C4-2B (cell line): ENCODE data around the gene VEPH1.

Experiments used
- H3K27ac ChIP-seq: fragments of 450-650 bp; 2 replicates; pipeline ENCODE4 v1.5.1; 2017
- CTCF ChIP-seq: fragments of 450-650 bp; conservative IDR thresholded peaks from 2 replicates; pipeline ENCODE4 v1.5.1; 2017; ENCODE audit warnings: mild to moderate bottlenecking
- ZFX ChIP-seq: fragments of 450-650 bp; IDR thresholded peaks from 2 replicates; pipeline ENCODE4 v1.6.1; 2017

VEPH1 gene

GRCh38 chr3:157317895-157318294 is 185.3 kb downstream of the VEPH1 start:
- H3K27ac ChIP-seq: no peak overlapping the region
- TF ChIP-seq CTCF (no peak), ZFX (no peak)

GRCh38 chr3:157313186-157313585 is 190.0 kb downstream of the VEPH1 start:
- H3K27ac ChIP-seq: peak overlapping the region; percentile 47
- TF ChIP-seq ZFX (no peak), CTCF (no peak)

- TF ChIP-seq CTCF (no peak), ZFX (no peak)
- peak overlapping the region; percentile 47 for H3K27ac ChIP-seq
These were observed 190.9 kb downstream of the VEPH1 start for GRCh38 chr3:157312376-157312745.

- H3K27ac ChIP-seq: no peak overlapping the region
These were observed 191.4 kb downstream of the VEPH1 start for GRCh38 chr3:157311633-157312375.

GRCh38 chr3:157310329-157311052 is 192.7 kb downstream of the VEPH1 start:
- H3K27ac ChIP-seq: peak overlapping the region; percentile 43; the same call in 1 of the 2 replicates
- no peak for TF ChIP-seq ZFX
- TF ChIP-seq CTCF: no peak

More at GRCh38 chr3:157311633-157312375, 191.4 kb downstream of the VEPH1 start:
- TF ChIP-seq ZFX: no peak
- no peak for TF ChIP-seq CTCF

- H3K27ac ChIP-seq: no peak overlapping the region
- no peak for TF ChIP-seq CTCF
- no peak for TF ChIP-seq ZFX
These were observed 196.7 kb downstream of the VEPH1 start for GRCh38 chr3:157306502-157306901.

- H3K27ac ChIP-seq: no peak overlapping the region
- TF ChIP-seq CTCF (no peak), ZFX (no peak)
These were observed 197.8 kb downstream of the VEPH1 start for GRCh38 chr3:157305392-157305791.
